Parathyroid adenoma (tissue), 2 donors: ENCODE measurements around the gene PCARE.

Experiments
- H2AFZ ChIP-seq: fragments of 300-600 bp; sonication (generic); one replicate; pipeline ENCODE4 v1.7.0; 2017; ENCODE audit warnings: antibody characterized with exemption, mild to moderate bottlenecking
- H3K27ac ChIP-seq: fragments of 300-600 bp; sonication (generic); one replicate; pipeline ENCODE4 v1.7.0; 2017
- H3K27me3 ChIP-seq: fragments of 300-600 bp; sonication (generic); one replicate; pipeline ENCODE4 v1.7.0; 2017; ENCODE audit warnings: low read length; ENCODE audit not compliant: control insufficient read depth, insufficient read depth
- H3K36me3 ChIP-seq: fragments of 300-600 bp; sonication (generic); one replicate; pipeline ENCODE4 v1.7.0; 2017; ENCODE audit warnings: low read length; ENCODE audit not compliant: control insufficient read depth, insufficient read depth
- H3K4me1 ChIP-seq: fragments of 300-600 bp; sonication (generic); one replicate; pipeline ENCODE4 v1.7.0; 2017; ENCODE audit warnings: control low read depth
- H3K4me2 ChIP-seq: fragments of 300-600 bp; sonication (generic); one replicate; pipeline ENCODE4 v1.7.0; 2017; ENCODE audit warnings: low read length
- H3K4me3 ChIP-seq: fragments of 300-600 bp; sonication (generic); one replicate; pipeline ENCODE4 v1.7.0; 2017; ENCODE audit warnings: low read depth, low read length
- H3K79me2 ChIP-seq: fragments of 300-600 bp; sonication (generic); one replicate; pipeline ENCODE4 v1.7.0; 2017; ENCODE audit warnings: control low read depth
- H3K9ac ChIP-seq: fragments of 300-600 bp; sonication (generic); one replicate; pipeline ENCODE4 v1.7.0; 2017; ENCODE audit warnings: mild to moderate bottlenecking
- H3K9me3 ChIP-seq: fragments of 300-600 bp; sonication (generic); one replicate; pipeline ENCODE4 v1.7.0; 2017; ENCODE audit warnings: low read length; ENCODE audit not compliant: control insufficient read depth
- TF ChIP-seq, protein P1 (sequence below): fragments of 300-600 bp; sonication (generic); IDR thresholded peaks from one replicate; pipeline ENCODE4 v1.7.0; 2017; ENCODE audit warnings: antibody characterized with exemption, mild to moderate bottlenecking
- donor health status: primary hyperparathyroidism.

The PCARE gene

DNA sequence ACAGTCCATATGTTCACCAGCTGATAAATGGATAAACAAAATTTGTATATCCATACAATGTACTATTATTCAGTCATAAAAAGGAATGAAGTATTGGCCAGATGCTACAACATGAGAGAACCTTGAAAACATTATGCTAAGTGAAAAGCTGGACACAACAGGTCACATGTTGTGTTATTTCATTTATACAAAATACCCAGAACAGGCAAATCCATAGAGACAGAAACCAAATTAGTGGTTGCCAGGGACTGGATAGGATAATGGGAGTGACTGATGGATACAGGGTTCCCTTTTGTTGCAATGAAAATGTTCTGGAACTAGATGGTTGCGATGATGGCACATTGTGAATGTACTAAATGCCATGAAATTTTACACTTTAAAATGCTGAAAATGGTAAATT, 10.2 kb upstream of the PCARE start:
- H3K9ac ChIP-seq, result no peak overlapping the region
- no peak overlapping the region for H3K4me3 ChIP-seq
- H3K9me3 ChIP-seq, result no peaks in the 10 kb centered on the region
- no peak overlapping the region for H3K27ac ChIP-seq
- no peaks in the 10 kb centered on the region for H3K36me3 ChIP-seq
- H3K79me2 ChIP-seq, result no peaks in the 10 kb centered on the region
- H3K4me2 ChIP-seq, result no peak overlapping the region
- H3K27me3 ChIP-seq, result no peaks in the 10 kb centered on the region
- no peaks in the 10 kb centered on the region for H3K4me1 ChIP-seq
- TF ChIP-seq, protein P1, sequence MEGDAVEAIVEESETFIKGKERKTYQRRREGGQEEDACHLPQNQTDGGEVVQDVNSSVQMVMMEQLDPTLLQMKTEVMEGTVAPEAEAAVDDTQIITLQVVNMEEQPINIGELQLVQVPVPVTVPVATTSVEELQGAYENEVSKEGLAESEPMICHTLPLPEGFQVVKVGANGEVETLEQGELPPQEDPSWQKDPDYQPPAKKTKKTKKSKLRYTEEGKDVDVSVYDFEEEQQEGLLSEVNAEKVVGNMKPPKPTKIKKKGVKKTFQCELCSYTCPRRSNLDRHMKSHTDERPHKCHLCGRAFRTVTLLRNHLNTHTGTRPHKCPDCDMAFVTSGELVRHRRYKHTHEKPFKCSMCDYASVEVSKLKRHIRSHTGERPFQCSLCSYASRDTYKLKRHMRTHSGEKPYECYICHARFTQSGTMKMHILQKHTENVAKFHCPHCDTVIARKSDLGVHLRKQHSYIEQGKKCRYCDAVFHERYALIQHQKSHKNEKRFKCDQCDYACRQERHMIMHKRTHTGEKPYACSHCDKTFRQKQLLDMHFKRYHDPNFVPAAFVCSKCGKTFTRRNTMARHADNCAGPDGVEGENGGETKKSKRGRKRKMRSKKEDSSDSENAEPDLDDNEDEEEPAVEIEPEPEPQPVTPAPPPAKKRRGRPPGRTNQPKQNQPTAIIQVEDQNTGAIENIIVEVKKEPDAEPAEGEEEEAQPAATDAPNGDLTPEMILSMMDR, result no peak
- H2AFZ ChIP-seq, result no peak overlapping the region

DNA sequence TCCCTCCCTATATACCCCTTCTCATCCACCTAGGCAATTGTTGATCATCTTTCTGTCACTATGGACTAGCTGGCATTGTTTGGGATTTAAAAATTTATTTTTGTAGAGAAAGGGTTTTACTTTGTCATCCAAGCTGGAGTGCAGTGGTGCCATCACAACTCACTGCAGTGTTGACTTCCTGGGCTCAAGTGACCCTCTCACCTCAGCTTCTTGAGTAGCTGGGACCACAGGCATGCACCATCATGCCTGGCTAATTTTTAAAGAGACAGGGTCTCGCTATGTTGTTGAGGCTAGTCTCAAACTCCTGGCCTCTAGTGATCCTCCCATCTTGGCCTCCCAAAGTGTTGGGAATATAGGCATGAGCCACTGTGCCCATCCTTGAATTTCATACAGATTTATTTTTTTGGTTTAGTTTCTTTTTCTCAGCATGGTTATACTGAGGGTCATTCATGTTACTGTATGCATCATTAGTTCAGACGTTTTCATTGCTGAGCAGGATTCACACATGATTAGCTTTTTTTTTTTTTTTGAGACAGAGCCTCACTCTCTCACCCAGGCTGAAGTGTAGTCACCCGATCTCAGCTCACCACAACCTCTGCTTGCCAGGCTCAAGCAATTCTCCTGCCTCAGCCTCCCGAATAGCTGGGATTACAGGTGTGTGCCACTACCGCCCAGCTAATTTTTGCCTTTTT, 8.6 kb upstream of the PCARE start:
- Histone ChIP-seq H3K9me3 (no peaks in the 10 kb centered on the region), H3K36me3 (no peaks in the 10 kb centered on the region), H3K27me3 (no peaks in the 10 kb centered on the region), H3K79me2 (no peaks in the 10 kb centered on the region), H2AFZ (no peak overlapping the region), H3K4me2 (no peak overlapping the region), H3K4me1 (no peaks in the 10 kb centered on the region), H3K9ac (no peak overlapping the region), H3K27ac (no peak overlapping the region), H3K4me3 (no peak overlapping the region)
- TF ChIP-seq, protein P1, result no peak

- no peak overlapping the region for H3K9ac ChIP-seq
- no peaks in the 10 kb centered on the region for H3K9me3 ChIP-seq
- no peaks in the 10 kb centered on the region for H3K79me2 ChIP-seq
- H3K4me3 ChIP-seq, result no peak overlapping the region
- TF ChIP-seq, protein P1, result no peak
- H2AFZ ChIP-seq, result no peak overlapping the region
- H3K36me3 ChIP-seq, result no peaks in the 10 kb centered on the region
- no peaks in the 10 kb centered on the region for H3K27me3 ChIP-seq
- no peak overlapping the region for H3K27ac ChIP-seq
- no peaks in the 10 kb centered on the region for H3K4me1 ChIP-seq
- no peak overlapping the region for H3K4me2 ChIP-seq
Measured at GRCh38 chr2:29080886-29081743, 6.8 kb upstream of the PCARE start.

DNA sequence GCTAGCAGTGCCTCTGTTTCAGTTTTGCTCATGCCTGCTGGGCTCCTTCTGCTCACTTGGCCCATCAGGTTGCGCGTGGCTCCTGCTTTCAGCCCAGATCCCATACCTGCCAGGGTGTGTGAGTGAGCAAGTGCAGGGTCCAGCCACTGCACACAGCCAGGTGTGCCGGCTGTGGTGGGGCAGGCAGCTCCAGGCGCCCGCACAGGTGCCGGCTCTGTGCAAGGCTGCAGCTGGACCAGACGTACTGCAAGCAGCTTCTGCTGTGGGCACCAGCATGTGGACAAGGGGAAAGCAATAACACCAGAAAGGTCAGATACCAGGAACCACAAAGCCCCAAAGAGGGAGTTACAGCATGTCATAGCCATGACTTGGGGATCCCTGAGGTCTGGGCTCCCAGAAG, 5.6 kb upstream of the PCARE start:
- no peak overlapping the region for H3K9ac ChIP-seq
- H3K36me3 ChIP-seq, result no peaks in the 10 kb centered on the region
- TF ChIP-seq, protein P1, result no peak
- no peak overlapping the region for H3K27ac ChIP-seq
- no peak overlapping the region for H3K4me3 ChIP-seq
- no peaks in the 10 kb centered on the region for H3K27me3 ChIP-seq
- H2AFZ ChIP-seq, result no peak overlapping the region
- no peak overlapping the region for H3K4me2 ChIP-seq
- H3K9me3 ChIP-seq, result no peaks in the 10 kb centered on the region
- no peaks in the 10 kb centered on the region for H3K79me2 ChIP-seq
- H3K4me1 ChIP-seq, result no peaks in the 10 kb centered on the region
